T47D (cell line): ENCODE data around the gene TBL1X.
A peak's percentile ranks its signal among the peaks of the same experiment; 100 is the strongest.

Experiments used
- DNase-seq, 2 experiments: peaks; one replicate each; pipeline versions ENCODE4 v3.0.0 to v3.0.0-alpha.2; 2011 to 2012; ENCODE audit warnings: low read depth in 1 of 2, low spot score in 1 of 2
- JUND ChIP-seq: IDR thresholded peaks from 2 replicates; pipeline ENCODE4 v1.6.1; 2012; ENCODE audit warnings: low read depth
- in situ Hi-C: cut with HindIII; loops from 2 replicates; pipeline ENCODE4 v1.10.0; 2016; ENCODE audit warnings: low sequenced_read_pairs, low pct_unique_long_range_greater_than_20kb

TBL1X gene

GRCh38 chrX:9566150-9566621 is 101.3 kb downstream of the TBL1X start:
- DNase-seq: peak; percentile 18 to 39
- in situ Hi-C loops: no loop called here
- no peak for TF ChIP-seq JUND

- no peak for TF ChIP-seq JUND
Observed at GRCh38 chrX:9569876-9570301, 105.0 kb downstream of the TBL1X start.

DNA sequence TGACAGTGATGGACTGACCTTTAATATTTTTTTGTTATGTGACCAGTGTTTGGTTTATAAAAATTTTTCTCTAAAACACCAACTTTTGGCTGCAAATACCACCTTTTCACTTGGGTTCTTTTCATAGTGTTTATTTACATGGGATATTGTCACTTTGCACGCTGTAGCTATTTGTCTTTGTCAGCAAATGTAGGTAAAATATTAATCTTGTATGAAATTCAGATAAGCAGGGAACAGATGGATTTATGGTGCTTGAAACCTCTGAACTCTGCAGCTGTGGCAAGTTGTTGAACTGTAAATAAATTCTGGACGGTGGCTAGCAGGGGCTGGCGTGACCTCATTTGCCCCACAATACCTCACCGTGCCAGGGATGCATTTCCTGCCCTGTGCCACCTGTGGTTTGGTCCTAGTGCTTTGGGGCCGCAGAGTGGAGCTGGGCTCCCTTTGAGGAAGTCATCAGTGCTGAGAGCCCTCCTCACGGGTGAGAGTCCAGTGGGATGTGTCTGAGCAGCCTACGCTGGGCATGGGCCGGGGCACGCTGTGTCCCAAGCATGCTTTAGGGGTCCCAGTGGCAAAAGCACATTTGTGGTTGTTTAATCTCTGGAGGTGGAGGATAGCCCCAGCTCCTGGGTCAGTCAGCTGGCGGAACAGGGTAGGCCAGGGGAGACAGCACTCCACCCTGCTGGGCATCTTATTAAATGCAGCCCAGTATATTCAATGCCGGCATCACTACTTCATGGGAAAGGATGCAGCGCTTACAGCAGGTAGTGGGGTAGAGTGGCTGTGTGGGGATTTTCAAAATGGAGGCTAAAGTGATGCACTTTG is 108.6 kb downstream of the TBL1X start:
- in situ Hi-C loops: no loop called here
- DNase-seq: no peak
- no peak for TF ChIP-seq JUND

More at GRCh38 chrX:9569876-9570301, 105.0 kb downstream of the TBL1X start:
- no peak for DNase-seq
- in situ Hi-C loops: no loop called here

DNA sequence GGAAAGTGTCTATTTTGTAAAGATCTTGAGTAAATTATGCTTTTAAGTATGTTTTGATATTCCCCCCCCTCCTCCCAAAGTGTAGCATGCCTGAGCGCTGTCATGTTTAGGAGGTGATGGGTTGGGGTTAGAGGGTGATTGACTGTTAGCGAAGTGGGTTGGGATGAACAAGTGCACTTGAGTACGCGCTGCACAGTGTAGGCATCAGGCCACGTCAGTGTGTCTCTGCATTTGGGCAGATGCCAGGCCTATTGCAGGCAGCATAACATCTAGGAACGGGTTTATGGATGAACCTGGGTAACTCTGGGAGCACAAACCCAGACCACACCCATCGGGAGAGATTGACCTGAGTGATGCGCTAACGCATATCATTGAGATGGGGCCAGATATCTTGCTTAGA is 111.2 kb downstream of the TBL1X start:
- DNase-seq: no peak
- in situ Hi-C loops: no loop called here
- TF ChIP-seq JUND: no peak

GRCh38 chrX:9577555-9577954 is 112.7 kb downstream of the TBL1X start:
- in situ Hi-C loops: no loop called here
- TF ChIP-seq JUND: no peak
- no peak for DNase-seq

DNA sequence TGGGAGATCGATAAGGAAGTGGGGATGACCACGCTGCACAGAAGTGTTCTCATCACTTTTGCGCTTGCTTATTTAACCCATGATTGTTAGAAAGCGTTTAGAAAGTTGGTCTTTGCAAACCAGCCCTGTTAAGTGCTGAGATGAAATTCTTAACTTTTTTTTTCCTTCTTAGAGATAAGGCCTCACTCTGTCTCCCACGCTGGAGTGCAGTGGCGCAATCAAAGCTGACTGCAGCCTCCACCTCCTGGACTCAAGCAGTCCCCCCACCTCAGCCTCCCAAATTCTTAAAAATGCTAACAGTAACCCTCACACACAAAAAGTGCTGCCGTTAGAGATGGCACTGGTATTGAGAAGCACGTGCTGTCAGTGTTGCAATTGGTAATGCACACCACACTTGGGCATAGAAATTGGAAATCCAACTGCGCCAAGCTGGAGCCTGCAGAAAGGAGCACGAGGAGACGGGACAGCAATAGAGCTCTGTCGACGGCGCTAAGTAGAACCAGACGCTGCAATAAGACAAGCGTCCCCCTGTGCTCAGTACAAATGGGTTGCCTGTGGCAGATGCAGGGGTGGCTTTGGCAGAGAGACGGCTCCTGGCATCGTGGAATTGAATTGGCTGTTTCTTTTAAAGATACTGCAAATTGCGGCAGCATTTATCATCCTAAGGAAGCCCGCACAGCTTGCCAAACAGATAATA is 113.4 kb downstream of the TBL1X start:
- no peak for DNase-seq
- in situ Hi-C loops: no loop called here
- no peak for TF ChIP-seq JUND

- DNase-seq: no peak
- in situ Hi-C loops: no loop called here
- TF ChIP-seq JUND: no peak
Observed at GRCh38 chrX:9581771-9582385, 117.0 kb downstream of the TBL1X start.

DNA sequence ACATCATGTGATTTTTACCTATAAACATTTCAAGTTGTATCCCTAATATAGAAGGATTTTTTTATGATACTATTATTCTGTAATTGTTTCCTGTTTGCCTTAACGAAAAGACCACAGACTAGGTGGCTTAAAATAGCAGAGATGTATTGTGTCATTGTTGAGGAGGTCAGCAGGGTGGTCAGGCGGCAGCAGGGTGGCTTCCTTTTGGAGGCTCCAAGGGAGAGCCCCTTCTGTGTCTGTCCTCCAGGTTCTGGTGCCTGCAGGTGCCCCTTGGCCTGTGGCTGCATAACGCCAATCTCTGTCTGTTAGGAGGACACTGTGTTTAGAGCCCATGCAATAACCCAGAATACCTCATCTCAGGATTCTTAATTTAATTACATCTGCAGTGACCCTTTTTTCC is 118.1 kb downstream of the TBL1X start:
- no peak for DNase-seq
- in situ Hi-C loops: no loop called here
- no peak for TF ChIP-seq JUND

GRCh38 chrX:9586992-9587392 is 122.1 kb downstream of the TBL1X start:
- DNase-seq: no peak
- no peak for TF ChIP-seq JUND
- in situ Hi-C loops: no loop called here

- in situ Hi-C loops: no loop called here
- TF ChIP-seq JUND: no peak
- DNase-seq: no peak
Observed at GRCh38 chrX:9587642-9588041, 122.8 kb downstream of the TBL1X start.

GRCh38 chrX:9591496-9591895 is 126.6 kb downstream of the TBL1X start:
- DNase-seq: no peak
- in situ Hi-C loops: no loop called here
- TF ChIP-seq JUND: no peak

DNA sequence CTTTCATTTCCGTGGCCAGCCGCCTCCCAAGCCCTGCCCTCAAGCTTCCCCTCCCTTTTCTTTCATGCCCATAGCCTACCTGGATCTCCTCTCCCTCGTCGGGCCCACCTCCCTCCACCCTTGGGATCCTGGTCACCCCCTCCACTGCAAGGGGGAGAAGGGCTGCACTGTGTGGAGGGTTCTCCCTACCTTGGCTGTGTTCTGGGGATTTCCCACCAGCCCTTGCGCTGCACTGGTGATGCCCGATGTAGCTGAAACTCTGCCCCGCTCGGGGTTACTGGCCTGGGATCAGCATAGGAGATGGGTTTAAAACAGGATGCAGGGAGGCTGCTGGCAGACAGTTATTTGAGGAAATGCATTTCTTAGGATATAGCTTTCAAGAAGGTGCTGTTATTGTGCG is 128.9 kb downstream of the TBL1X start:
- TF ChIP-seq JUND: no peak
- in situ Hi-C loops: no loop called here
- DNase-seq: no peak

DNA sequence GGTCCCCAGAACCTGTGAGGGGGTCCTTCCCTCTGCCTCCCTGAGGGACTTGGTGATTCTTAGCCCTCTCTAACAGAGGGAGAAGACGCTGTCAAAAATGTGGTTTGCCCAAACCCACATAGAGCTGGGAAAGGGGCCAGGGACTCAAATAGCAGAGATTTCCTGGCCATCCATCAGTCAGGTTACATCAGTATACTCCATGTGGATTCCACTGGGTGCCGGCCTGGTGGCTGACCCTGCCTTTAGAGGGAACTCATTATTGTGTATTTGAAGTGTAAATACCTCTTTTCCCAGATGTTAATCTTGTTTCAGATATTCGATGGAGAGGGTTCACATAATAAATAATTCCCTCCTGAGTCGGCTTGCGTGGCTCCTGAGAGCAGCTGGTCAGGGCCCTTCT is 130.3 kb downstream of the TBL1X start:
- TF ChIP-seq JUND: no peak
- in situ Hi-C loops: no loop called here
- no peak for DNase-seq
